Ramos (cell line): ENCODE measurements around the gene ATL3.

Source experiments
- in situ Hi-C: fragments of 300-500 bp; cut with MboI; formaldehyde crosslinking; loops from one replicate; pipeline ENCODE4 v1.14.3; 2022; ENCODE audit warnings: low sequenced_read_pairs; ENCODE audit not compliant: unreplicated experiment

The ATL3 gene

DNA sequence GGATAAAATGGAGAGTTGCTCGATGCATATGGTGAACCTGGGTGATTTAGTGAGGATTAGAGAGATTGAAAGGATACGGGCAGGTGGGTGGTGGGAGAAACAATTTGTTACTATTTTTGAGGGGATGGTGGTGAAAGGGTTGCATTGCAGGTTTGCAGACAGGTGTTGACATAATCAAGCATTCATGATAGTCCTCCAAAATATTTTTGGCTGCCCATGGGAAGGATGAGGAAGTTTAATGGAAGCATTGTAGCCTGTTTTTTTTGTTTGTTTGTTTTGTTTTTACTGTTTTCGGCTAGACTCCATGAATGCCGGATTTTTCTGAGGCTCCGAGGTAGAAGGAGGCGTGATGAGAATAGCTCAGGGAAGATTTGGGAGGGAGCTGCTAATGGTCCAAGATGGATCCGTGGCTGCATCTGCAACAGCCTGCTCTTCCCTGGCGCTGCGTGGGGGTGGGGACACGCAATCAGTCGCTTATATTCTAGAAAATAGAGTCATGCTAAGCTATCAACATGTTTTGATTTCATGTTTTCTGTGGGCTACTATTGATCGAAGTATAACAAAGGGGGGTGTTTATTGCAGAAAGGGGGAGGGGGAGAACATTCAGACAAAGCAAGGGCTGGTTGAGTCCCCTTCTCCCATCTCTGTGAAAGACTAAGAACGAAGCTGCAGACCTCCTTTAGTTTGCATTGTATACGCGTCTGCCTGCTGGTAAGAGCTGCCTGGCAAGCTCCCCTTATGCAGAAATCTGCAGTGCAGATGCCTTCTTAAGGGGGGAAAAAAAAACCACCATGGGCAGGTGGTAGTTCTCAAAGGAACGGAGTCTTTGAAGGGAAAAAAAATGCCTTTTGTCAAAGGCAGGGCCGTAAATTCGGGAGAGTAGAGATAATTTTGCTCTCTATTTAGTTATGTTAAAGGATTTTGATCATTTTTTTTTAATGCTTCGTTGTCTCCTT, 11.2 kb upstream of the ATL3 start:
- in situ Hi-C loops: no loop called here

DNA sequence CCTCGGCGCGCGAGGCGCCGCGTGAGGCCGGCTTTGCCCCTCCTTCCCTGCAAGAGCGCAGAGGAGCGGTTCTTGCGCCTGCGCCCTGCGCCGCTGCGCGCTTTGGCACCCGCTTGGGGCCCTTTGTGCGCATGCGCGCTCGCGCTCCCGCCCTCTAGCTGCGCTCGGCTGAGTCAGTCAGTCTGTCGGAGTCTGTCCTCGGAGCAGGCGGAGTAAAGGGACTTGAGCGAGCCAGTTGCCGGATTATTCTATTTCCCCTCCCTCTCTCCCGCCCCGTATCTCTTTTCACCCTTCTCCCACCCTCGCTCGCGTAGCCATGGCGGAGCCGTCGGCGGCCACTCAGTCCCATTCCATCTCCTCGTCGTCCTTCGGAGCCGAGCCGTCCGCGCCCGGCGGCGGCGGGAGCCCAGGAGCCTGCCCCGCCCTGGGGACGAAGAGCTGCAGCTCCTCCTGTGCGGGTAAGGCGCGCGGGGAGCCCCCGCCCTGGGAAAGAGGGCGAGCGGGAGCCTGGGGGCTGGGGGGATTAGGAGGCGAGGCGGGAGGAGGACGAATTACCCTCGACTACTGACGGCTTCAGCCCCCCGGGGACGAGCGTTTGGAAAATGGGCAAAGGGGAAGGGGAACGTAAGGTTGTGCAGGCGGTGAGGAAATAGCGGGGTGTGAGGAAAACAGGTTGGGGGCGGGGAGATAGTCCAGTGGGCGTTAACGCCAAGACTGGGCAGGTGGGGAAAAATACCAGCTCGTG, 10.3 kb upstream of the ATL3 start, which contains the start of gene RTN3:
Gene RTN3 (plus strand): TSS at position 180 of the 745 bp plus-strand sequence. CDS start 137 bp downstream, at position 317.
- in situ Hi-C loops: no loop called here

DNA sequence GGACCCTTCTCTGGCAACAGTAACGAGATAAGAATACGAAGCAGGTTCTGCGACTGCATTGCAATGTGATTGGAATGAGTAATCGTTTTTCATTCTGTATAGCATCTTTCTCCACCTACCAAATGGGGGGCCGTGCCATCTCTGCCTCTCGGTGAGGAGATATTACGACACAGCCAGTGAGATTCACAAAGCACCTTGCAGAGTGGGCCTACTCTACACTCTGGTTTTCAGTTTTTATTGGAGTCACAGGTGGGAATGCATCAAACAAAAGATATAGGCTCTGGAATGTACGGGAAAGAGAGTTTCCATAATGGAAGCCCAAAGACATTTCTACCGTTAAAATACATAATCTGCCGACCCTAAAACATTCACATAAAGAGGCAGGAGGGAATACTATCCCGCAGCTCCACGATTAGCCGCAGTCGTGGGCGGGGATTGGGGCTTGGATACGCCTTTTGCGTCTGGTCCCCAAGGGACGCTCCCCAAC, 9.7 kb upstream of the ATL3 start:
- in situ Hi-C loops: no loop called here

DNA sequence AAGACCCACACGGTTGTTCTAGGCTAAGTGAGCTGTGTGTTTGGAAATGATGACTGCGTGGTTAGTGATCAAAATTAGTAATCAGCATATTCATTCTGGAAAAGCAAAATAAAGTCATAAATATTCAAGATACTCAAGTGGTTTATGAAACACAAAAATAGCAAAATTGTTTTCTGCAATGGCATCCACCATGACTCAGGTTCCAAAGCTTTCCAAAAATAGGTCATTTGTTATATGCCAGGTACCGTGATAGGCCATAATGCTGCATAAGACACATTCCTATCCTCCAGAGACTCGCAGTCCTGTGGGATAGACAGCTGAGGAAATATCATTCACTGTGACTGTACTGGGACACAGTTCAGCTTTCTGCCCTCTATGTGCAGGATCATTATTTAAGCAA, 2.4 kb upstream of the ATL3 start:
- in situ Hi-C loops: no loop called here

DNA sequence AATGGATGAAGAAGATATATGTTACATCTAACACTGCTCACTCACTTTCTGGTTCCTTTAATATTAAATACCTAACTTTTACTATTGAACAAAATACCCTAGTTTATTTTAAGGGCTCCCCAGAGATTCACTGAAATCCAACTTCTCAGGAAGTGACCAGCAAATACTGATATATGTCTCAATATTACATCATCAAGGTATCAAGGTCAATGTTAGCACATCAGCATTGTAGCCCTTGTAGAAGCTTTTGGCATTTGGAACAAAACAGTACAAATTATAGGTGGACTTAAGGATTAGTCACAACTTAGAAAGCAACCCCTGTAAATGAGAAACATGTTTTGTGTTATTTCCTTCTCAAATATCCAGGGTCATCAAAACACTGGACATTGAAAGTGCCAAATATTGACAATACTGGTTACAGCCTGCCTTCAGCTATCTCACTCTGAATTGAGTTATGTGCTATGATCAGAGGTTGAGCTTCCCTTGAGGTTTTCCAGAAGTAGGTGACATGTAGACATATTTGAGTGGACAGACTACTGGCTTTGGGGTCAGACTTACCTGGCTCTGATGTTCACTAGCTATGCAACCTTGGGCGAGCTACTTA, 1.9 kb upstream of the ATL3 start:
- in situ Hi-C loops: no loop called here

DNA sequence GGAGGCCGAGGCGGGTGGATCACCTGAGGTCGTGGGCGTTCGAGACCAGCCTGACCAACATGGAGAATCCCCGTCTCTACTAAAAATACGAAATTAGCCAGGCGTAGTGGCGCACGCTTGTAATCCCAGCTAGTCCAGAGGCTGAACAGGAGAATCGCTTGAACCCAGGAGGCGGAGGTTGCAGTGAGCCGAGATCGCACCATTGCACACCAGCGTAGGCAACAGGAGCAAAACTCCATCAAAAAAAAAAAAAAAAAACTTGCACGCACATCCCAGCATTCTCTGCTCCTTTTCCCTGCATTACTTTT, 934 bp upstream of the ATL3 start:
- in situ Hi-C loops: no loop called here

DNA sequence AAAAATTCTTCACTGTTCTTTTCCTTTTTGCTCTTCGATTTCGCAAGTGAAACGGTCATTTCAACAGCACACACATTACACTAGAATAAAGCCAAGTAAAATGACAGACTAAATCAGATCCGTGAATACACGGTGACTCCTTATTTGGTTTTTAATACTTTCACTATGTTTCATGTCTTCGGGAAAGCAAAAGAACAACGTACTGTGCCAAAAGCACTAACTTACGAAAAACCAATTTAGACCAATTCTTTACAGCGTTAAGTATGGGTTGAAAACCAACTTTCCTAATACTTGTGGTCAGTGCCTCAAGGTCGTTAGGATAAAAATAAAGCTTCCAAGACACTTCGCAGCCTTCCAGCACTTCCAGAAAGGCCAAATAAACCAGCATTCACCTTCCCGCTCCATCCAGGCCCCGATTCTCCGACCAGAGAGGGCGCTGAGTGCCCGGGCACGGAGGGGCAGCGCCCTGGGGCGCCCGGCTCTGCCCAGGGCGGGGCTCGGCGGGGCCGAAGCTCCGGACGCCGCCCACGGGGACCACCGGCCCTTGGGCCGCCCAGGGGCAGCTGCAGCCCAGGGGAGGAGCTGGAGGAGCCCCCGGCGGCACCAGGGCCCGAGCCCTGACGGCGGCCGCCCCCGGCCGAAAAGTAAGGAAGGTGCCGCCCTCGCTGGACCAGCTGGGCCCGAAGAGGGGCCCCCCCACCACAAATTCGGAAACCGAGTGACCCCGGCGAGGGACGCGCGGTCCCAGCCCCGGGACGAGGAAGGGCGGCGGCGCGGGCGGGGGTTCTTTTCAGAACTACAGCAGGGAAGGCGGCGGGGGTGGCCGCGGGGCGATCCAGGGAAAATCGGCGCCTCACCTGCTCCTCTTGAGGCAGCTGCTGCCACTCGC, 499 bp downstream of the ATL3 start:
- in situ Hi-C loops: no loop called here

DNA sequence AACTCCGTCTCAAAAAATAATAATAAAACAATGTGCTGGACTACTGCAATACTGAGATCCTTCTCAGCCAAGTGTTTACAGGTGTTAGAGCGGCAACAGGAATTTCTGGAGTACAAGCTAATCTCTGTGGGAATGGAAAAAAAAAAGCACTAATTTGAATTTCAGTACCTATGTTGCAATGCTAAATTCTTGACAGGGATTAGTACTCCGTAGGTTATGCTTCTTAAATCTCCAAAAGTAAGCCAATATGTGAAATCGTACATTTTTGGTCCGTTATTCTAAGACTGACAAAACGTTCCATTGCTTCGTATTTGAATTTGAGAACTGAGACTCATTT, 1.1 kb downstream of the ATL3 start:
- in situ Hi-C loops: no loop called here

DNA sequence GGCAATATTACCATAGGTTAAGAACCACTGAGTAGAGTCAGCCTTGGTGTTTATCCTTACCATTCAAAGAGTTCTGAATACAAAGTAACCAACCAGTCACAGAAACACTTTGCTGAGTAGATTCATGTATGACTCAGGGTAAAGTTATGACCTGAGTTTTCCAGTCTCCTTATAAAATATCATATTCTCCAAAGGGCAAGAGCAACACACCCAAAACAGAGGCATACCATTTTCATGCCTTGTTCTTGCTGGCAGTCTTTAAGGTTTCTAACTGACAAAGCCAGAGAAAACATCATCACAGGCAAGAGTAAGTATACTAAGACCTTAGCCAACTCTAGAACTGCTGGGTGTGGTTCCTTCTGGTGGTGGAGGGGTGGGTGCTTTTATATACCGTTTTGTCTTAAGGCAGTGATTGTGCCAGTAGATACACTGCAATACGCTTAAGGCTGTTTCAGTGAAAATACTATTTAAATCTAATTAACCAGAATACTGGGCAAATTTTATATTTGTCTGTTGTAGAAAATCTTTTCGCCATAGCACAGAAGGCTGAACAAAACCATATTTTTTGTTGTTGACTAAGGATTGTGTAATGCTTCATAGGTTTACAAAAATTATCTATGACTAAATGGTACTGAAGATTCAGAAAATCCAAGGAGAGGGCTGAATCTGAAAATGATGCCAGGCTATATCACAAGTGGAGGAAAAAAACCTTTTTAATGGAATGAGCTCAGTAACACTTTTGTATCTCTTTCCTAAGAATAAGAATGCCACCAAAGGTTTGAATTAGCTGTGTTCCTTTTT, 3.0 kb downstream of the ATL3 start:
- in situ Hi-C loops: no loop called here

DNA sequence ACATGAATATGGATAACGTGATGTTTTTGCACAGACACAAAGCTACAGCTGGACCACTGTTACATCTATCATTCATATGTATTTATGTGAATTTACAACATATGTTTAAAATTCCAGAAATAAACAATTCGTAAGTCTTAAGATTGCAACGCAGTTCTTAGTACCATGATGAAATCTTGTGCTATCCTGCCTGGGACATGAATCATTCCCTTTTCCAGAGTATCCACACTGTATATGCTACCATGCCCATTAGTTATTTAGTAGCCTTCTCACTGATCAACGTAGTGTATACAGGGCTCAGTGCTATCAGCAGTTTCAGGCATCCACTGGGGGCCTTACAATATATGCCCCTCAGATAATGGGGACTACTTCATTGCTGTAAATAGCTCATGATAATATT, 4.3 kb downstream of the ATL3 start:
- in situ Hi-C loops: no loop called here

DNA sequence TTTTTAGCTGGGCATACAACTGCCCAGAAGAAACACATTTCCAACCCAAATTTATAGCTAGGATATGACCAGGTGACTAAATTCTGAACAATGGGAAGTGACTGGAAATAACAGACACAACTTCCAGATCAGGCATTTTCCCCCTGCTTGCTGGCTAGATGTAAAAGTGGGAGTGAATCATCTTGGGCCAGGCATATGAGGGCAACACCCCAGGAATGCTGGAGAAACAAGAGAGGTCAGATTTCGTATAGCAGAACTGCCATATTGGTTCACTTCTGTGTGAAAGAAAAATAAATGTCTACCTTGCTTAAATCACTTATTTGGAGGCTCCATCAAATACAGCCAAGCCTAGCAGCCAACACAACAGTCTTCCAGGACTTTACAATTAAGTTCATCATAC, 7.4 kb downstream of the ATL3 start:
- in situ Hi-C loops: no loop called here

DNA sequence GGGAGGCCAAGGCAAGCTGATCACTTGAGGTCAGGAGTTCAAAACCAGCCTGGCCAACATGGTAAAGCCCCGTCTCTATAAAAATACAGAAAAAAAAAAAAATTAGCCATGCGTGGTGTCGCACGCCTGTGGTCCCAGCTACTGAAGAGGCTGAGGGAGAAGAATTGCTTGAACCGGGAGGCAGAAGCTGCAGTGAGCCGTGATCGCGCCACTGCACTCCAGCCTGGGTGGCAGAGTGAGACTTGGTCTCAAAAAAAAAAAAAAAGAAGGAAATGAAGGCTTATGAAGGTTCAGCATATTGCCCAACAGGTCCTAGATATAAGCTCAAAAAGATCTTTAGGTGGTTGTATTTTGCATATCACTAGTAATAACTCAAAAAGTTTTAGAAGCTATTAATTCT, 10.2 kb downstream of the ATL3 start:
- in situ Hi-C loops: no loop called here

DNA sequence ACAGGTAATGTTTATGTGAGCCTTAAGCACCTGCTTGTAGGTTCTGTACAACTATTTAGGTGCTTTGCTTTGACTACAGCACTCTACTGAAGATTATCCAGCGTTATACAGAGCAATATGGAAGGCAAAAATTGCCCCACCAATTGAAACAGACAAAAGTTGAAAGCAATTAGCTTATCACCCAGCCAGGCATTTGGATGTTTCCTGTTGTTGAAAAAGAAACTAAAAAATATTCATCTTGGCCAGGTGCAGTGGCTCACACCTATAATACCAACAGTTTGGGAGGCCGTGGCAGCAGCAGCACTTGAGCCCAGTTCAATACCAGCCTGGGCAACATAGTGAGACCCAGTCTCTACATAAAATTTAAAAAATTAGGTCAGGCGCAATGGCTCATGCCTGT, 18.5 kb downstream of the ATL3 start:
- in situ Hi-C loops: no loop called here

DNA sequence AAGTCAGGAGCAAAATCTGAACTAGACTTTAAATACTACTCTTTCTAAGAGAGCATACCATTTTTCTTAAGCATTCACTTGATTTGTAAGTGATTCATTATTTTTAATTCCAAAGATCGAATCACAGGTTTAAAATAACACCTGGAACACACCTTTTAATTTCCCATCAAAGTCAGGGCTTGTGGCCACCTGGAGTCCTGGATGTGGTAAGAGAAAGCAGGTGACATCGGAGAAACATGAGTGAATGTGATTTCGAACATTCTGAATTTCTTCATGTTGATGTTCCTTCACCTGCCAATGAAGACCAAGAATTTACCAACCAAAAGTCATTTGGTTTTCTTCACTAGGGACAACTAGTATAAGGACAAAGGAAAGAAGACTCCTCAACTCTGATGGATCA, 28.0 kb downstream of the ATL3 start:
- in situ Hi-C loops: no loop called here

DNA sequence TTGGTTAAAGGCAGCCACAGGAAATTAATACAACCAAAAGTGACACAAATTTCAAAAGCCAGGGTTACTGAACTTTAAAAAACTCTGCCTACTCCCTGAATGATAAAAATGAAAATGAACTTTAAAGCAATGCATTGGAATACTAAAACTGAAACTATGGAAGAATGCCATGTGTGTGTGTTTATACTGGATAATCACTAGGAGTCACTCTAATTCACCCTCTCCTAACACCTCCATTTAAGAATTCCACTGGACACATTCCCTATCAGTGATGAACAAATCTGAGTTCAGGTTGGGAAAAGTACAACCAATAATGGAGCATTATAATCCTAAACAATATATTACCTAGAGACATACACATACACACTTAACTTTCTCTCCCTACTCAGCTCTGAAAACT, 29.4 kb downstream of the ATL3 start:
- in situ Hi-C loops: no loop called here

DNA sequence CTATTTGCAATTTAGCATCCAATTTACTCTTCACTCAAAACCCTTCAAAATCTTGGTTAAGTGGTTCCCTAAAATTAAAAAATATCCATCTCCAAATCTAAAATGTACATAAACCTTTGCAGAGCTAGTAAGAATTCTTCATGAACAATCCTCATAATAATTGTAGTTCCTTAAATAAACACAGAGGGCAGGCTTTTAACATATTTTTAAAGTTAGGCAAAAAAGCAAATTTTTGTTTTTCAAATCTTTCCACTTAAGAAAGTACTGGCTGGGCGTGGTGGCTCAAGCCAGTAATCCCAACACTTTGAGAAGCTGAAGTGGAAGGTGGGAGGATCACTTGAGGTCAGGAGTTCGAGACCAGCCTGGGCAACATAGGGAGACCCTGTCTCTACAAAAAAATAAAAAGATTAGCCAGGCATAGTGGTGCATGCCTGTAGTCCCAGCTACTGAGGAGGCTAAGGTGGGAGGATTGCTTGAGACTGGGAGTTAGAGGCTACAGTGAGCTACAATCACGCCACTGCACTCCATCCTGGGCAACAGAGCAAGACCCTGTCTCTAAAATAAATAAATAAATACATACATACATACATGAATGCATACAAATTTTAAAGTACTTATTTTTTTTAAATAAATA, 31.9 kb downstream of the ATL3 start:
- in situ Hi-C loops: loop anchor here (10.0 kb wide), 1 partner anchor 165 kb away; no protein-coding TSS in a partner anchor

DNA sequence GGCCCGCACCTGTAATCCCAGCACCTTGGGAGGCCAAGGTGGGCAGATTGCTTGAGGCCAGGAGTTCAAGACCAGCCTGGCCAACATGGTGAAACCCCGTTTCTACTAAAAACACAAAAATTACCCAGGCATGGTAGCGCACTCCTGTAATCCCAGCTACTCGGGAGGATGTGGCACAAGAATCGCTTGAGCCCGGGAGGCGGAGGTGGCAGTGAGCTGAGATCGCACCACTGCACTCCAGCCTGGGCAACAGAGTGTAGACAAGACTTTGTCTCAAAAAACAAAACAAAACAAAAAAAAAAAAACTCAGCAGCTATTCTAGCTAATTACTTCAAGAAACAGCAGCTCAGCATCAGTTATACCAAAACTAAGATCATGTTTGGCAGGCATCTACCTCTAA, 32.7 kb downstream of the ATL3 start:
- in situ Hi-C loops: loop anchor here (10.0 kb wide), 1 partner anchor 164 kb away; no protein-coding TSS in a partner anchor

DNA sequence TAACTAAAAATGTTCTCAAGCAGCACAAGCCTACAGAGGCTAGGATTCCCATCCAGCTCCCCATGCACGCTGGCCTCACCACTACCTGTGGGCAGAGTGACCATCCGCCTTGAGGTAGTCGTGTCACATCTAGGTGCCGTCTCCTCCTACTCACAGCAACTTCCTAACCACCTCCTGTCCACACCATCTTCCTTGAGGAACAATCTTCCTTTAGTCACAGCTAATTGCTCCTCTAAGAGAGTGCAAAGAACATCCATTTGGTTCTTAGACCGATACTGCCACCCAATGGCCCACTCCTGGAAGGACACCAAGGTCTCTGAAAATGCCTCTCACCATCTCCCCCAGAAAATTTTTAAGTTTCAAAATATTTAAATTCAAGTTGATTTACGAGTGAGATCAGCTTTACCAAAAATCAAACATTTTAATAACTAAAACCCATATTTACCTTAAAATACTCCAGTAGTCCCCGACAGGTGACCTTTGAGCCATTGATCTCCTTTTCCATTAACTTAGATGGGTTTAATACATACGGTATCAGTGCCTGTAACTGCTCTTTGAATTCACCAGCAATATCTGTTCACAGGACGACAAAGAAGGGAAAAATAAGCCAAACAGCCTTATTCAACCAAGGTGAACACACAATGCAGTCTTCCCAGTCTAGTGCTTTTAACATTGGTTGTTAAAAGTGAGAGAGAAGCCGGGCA, 35.3 kb downstream of the ATL3 start:
- in situ Hi-C loops: loop anchor here (10.0 kb wide), 1 partner anchor 161 kb away; no protein-coding TSS in a partner anchor
